ENCODE data around the gene SYDE2.

GRCh38 chr1:85124091-85124490, 76.7 kb downstream of the SYDE2 start:
- no peak for TF ChIP-seq CTCF (conservative IDR thresholded peaks at IDR 0.05; ENCODE audit: low read depth, low read length)
- no peak for TF ChIP-seq EZH2 (IDR thresholded peaks at IDR 0.05; ENCODE audit: borderline replicate concordance, low read depth, low read length, poor library complexity, severe bottlenecking)

Data from A673 (cell line).